ENCODE results near the gene NUAK1.

GRCh38 chr12:106144847-106145246 is 6.1 kb upstream of the NUAK1 start:
- no peak for TF ChIP-seq CTCF (IDR thresholded peaks at IDR 0.05; ENCODE audit: low read depth, low read length)
- no peak for TF ChIP-seq EZH2phosphoT487 (IDR thresholded peaks at IDR 0.05; ENCODE audit: low read depth)

Data from OCI-LY3 (cell line).